Esophagus (tissue), 2 donors: ENCODE measurements around the gene UNKL. TPM values are rescaled to one million over a fixed set of nuclear protein-coding genes. Genes with fewer than 3 reads are reported as not detected.

Source experiments
- H3K27ac ChIP-seq, 2 donors: one replicate each; pipeline ENCODE4 v1.5.1; 2013; ENCODE audit warnings: low read depth in 2 of 2, mild to moderate bottlenecking in 2 of 2, inconsistent platforms in 1 of 2, low read length in 1 of 2, moderate library complexity in 1 of 2
- H3K27me3 ChIP-seq, 2 donors: one replicate each; pipeline ENCODE4 v1.6.1; 2013; ENCODE audit warnings: low read length in 2 of 2, control low read depth in 1 of 2, mild to moderate bottlenecking in 1 of 2; ENCODE audit not compliant: insufficient read depth in 2 of 2, control insufficient read depth in 1 of 2
- H3K36me3 ChIP-seq, 2 donors: one replicate each; pipeline ENCODE4 v1.6.1; 2013; ENCODE audit warnings: low read length in 1 of 2; ENCODE audit not compliant: control insufficient read depth in 2 of 2, insufficient read depth in 2 of 2
- H3K4me1 ChIP-seq, 2 donors: one replicate each; pipeline ENCODE4 v1.6.1; 2013; ENCODE audit warnings: low read length in 1 of 2; ENCODE audit not compliant: control insufficient read depth in 2 of 2, insufficient read depth in 2 of 2
- H3K4me3 ChIP-seq, 2 donors: one replicate each; pipeline ENCODE4 v1.5.1; 2013; ENCODE audit warnings: low read length in 2 of 2, mild to moderate bottlenecking in 2 of 2, low read depth in 1 of 2, moderate library complexity in 1 of 2
- H3K9me3 ChIP-seq, 2 donors: one replicate each; pipeline ENCODE4 v1.6.1; 2013; ENCODE audit warnings: mild to moderate bottlenecking in 2 of 2, low read depth in 1 of 2, low read length in 1 of 2, moderate library complexity in 1 of 2; ENCODE audit not compliant: control insufficient read depth in 2 of 2, insufficient read depth in 1 of 2
- WGBS, 2 donors: extraction: QIAGEN DNeasy Blood & Tissue Kit; methylation state at CpG; one replicate each; pipeline ENCODE4 v1.1.7; 2013; 5-methylcytosine and 5-hydroxymethylcytosine counted together
- polyA plus RNA-seq, 2 donors: library from polyadenylated mRNA; stranded (reverse); fragments of 200-250 nt; gene quantifications; one replicate each; pipeline ENCODE4 v1.2.3, GENCODE V29; 2013
- donor health status: healthy with polysubstance abuse.
- donor health status: Bipolar disorder and iron deficiency.

Gene UNKL
- polyA plus RNA-seq, 2 donors: 5.4 to 8.1 TPM

DNA sequence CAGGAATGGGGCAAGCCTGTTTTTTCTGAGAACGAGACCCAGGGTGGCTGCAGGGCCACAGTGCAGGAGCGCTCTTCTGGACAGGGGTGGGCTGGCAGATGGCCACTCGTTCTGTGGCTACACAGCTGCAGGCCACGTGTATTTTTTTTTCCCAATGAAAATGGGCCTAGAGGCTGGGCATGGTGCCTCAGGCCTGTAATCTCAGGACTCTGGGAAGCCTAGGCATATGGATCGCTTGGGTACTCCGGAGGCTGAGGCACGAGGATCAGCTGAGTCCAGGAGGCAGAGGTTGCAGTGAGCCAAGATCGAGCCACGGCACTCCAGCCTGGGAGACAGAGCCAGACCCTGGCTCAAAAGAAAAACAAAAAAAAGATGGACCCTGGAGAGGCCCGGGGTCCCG lies 6.8 kb downstream of the UNKL start:
- H3K36me3 ChIP-seq: peaks cover 0 to 15% of the 10 kb centered on the region in 2 donors
- 25 to 30% methylated on average over 11 of the region's 11 CpGs for WGBS, 2 donors
- H3K4me3 ChIP-seq: peak overlapping the region in 1 of 2 donors; percentile 50
- peaks cover 0 to 2% of the 10 kb centered on the region in 2 donors for H3K4me1 ChIP-seq
- no peak overlapping the region for H3K27ac ChIP-seq
- H3K27me3 ChIP-seq: no peaks in the 10 kb centered on the region
- no peaks in the 10 kb centered on the region for H3K9me3 ChIP-seq

DNA sequence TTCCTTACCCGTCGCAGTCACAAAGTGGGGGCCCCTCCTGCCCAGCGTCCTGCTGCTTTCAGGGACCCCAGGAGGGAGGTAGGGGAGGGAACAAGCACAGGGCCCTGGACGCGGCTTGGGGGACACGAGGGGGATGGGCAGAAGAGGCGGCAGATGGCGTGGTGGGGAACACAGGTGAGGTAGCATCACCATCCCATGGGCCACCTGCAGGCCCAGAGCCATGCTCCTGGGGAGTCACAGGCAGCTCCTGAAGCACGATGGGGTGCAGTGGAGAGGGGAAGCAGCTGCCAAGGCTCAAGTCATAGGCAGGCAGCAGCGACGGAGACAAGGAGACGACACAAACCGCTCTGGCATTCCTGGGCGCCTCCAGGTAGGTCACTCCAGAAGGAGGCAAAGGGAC lies 10.8 kb downstream of the UNKL start:
- Histone ChIP-seq H3K9me3 (no peaks in the 10 kb centered on the region), H3K27ac (no peak overlapping the region), H3K4me1 (no peaks in the 10 kb centered on the region), H3K36me3 (peaks cover 3 to 43% of the 10 kb centered on the region in 2 donors), H3K4me3 (no peak overlapping the region), H3K27me3 (no peaks in the 10 kb centered on the region)
- 91 to 93% methylated on average over 14 of the region's 14 CpGs for WGBS, 2 donors

DNA sequence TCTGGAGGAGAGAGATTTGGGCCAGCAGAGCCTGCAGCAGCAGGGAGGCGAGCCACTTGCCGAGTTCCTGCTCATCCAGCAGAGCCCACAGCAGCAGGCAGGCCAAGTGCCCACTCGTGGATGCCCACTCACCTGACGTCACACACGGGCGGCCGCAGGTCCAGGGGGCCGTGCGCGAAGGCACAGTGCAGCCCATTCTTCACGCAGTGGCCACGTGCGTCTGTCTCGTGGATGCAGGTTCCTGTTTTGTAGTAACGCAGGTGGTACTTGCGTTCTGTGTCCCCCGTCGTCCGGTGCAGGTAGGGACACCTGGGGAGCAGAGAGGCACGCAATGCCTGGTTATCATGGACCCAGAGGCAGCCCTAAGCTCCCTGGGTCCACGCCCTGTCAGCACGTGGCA lies 11.5 kb downstream of the UNKL start:
- WGBS, 2 donors: 92 to 94% methylated on average over 22 of the region's 22 CpGs
- Histone ChIP-seq H3K36me3 (peaks cover 3 to 48% of the 10 kb centered on the region in 2 donors), H3K4me1 (no peaks in the 10 kb centered on the region), H3K9me3 (no peaks in the 10 kb centered on the region), H3K27ac (no peak overlapping the region), H3K4me3 (no peak overlapping the region), H3K27me3 (no peaks in the 10 kb centered on the region)

DNA sequence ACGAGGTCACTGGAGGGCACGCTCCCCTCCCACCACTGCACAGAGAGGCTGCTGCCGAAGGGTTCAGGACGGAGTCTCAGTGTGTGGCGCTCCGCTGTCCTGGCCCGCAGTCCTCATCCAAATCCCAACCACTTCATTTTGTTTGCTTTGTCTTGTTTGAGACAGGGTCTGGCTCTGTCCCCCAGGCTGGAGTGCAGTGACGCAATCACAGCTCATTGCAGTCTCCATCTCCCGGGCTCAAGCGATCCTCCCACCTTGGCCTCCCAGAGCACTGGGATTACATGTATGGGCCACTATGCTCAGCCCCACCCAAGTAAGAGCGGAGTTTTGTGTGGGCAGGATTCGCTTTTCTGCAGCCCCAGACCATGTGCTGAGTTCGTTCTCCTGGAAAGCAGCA lies 12.7 kb downstream of the UNKL start:
- Histone ChIP-seq H3K36me3 (peaks cover 3 to 55% of the 10 kb centered on the region in 2 donors), H3K4me3 (no peak overlapping the region), H3K4me1 (no peaks in the 10 kb centered on the region), H3K27me3 (no peaks in the 10 kb centered on the region), H3K9me3 (no peaks in the 10 kb centered on the region), H3K27ac (no peak overlapping the region)
- WGBS, 2 donors: 91 to 93% methylated on average over 13 of the region's 13 CpGs

DNA sequence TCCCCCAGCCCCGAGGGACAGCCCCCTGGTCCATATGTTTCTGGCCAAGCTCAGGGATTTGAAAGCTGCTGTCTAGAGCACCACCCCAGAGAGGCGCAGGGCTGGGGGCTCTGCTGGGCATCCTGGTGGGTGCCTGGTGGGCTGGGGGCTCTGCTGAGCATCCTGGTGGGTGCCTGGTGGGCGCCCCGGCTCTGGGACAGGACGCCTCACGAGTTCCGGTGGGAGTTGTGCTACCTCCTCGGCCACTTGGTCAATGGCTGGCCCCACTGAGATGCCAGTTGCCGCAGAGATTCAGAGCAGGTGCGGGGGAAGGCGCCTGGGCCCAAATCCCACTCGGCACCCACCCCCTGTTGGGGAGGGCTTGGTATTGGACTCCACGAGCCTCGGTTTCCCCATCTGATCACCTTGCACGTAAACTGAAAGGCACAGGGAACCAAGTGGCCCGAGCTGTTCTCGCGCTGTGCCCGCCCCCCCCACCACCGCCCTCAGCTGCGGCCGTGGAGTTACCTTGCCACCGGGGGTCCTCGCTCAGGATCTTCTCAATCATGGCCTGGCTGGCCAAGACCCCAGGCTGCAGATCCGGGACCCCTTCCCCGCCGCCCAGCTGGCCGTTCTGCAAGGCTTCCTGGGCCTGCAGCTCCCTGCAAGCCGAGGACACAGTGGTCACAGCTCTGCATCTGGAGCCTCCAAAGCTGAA lies 13.3 kb downstream of the UNKL start:
- Histone ChIP-seq H3K4me1 (no peaks in the 10 kb centered on the region), H3K36me3 (peaks cover 3 to 55% of the 10 kb centered on the region in 2 donors), H3K27ac (no peak overlapping the region), H3K9me3 (no peaks in the 10 kb centered on the region), H3K4me3 (no peak overlapping the region), H3K27me3 (no peaks in the 10 kb centered on the region)
- WGBS, 2 donors: 93 to 95% methylated on average over 29 of the region's 29 CpGs

DNA sequence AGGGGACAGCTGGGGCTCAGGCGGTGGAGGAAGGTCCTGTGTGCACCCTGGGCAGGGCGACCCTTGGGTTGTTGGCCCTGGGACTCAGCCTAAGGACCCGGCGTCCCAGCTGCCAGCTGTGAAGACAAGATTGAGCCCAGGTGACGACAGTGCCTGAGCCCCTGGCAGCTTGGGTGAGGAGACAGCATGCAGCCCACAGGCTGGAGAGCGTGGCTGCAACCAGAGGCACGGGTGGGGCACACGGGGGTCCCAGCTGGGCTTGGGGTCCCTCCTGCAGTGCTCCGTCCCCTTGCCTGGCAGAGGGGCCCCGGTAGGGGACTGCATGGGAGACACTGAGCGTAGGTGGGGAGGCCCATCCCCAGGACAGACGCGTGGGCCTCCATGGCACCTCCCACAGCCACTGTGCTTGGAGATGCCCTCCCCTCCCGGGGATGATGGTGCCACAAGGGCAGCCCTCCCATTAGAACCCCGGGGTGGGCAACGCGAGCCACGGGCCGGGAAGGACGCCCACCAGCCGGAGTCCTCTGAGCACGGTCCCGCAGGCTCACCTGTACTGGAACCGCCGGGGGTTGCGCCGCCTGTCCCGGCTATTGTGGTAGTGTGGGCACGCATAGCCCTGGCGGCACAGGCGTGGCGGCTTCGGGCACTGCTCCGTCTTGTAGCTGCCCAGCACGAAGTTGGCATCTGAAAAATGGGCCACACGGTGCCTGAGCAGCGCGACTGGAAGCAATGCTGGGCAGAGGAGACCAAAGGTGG lies 15.5 kb downstream of the UNKL start:
- H3K27ac ChIP-seq: no peak overlapping the region
- WGBS, 2 donors: 95 to 96% methylated on average over 37 to 38 of the region's 38 CpGs
- no peaks in the 10 kb centered on the region for H3K4me1 ChIP-seq
- peaks cover 3 to 59% of the 10 kb centered on the region in 2 donors for H3K36me3 ChIP-seq
- H3K27me3 ChIP-seq: no peaks in the 10 kb centered on the region
- H3K4me3 ChIP-seq: no peak overlapping the region
- no peaks in the 10 kb centered on the region for H3K9me3 ChIP-seq

DNA sequence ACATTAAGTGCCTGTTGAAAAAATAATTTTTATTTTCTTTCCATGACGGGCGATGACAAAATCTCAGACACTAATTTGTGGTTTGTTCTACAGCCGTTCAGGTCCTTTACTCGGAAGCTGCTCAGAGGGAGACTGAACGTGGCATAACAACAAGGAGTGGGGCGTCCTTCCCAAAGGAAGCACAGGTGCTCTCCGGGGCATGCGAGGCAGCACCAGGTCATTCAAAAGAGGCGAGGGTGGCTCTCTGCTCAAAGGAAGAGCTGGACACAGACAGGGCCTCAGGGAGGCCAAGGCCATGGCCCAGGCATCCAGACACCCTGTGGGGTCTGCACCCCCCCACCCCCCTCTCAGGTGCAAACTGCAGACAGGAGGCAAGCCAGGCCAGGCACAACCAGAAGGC lies 16.2 kb downstream of the UNKL start:
- H3K36me3 ChIP-seq: peaks cover 3 to 59% of the 10 kb centered on the region in 2 donors
- no peak overlapping the region for H3K4me3 ChIP-seq
- no peaks in the 10 kb centered on the region for H3K9me3 ChIP-seq
- no peaks in the 10 kb centered on the region for H3K4me1 ChIP-seq
- no peaks in the 10 kb centered on the region for H3K27me3 ChIP-seq
- H3K27ac ChIP-seq: no peak overlapping the region
- 94 to 97% methylated on average over 9 of the region's 9 CpGs for WGBS, 2 donors

DNA sequence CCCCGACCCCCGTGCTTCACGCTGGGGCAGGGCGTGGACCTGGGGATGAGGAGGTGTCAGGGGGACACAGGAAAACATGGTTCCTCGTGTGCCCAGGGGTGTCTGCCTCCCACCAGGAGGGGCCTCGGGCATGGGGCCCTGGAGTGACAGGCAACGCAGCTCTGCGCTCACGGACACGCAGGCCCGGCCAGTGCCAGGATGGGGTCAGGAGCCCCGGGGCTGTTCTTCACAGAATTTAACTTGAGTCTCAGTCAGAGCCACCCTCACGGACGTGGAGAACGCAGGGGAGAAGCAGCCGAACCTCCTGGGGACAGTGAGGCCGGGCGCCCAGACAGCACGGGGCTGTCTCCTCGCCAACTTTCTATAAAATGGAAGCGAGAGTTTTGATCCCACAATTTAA lies 16.7 kb downstream of the UNKL start:
- H3K9me3 ChIP-seq: no peaks in the 10 kb centered on the region
- no peaks in the 10 kb centered on the region for H3K27me3 ChIP-seq
- no peak overlapping the region for H3K4me3 ChIP-seq
- WGBS, 2 donors: 94% methylated on average over 20 to 21 of the region's 21 CpGs
- H3K36me3 ChIP-seq: peaks cover 3 to 57% of the 10 kb centered on the region in 2 donors
- no peak overlapping the region for H3K27ac ChIP-seq
- no peaks in the 10 kb centered on the region for H3K4me1 ChIP-seq

DNA sequence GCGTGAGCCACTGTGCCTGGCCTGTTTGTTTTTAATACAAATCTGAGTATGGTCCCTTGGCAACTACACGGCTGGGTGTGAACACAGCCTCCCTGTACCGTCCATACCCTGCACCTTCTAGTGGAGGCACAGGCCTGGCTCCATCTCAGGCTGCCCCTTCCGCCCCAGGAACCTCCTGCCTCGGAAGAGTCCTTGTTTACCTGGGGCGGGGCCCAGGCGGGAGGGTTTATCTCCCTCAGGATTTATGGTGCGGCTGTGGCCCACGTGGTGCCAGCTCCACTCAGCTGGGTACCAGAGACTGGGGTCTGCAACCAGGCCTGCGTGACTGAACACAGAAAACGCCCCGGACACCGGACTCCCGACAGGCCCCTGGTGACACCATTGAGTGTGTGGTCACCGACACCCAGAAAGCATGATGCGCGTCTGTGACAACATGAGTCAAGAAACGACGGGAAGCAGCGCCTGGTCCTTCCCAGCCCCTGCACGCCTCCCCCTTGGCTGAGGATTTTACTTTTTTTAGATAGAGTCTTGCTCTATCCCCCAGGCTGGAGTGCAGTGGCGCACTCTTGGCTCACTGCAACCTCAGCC lies 19.0 kb downstream of the UNKL start:
- Histone ChIP-seq H3K27ac (no peak overlapping the region), H3K4me3 (no peak overlapping the region), H3K27me3 (no peaks in the 10 kb centered on the region), H3K4me1 (no peaks in the 10 kb centered on the region), H3K9me3 (no peaks in the 10 kb centered on the region), H3K36me3 (peaks cover 0 to 43% of the 10 kb centered on the region in 2 donors)
- 90 to 91% methylated on average over 22 of the region's 22 CpGs for WGBS, 2 donors
